ENCODE data around the gene KCND3. TPM values are rescaled to one million over a fixed set of nuclear protein-coding genes. Genes with fewer than 3 reads are reported as not detected.

The KCND3 gene
- total RNA-seq, 1 donor: under 0.01 TPM

GRCh38 chr1:111855260-111855659 is 134.2 kb downstream of the KCND3 start:
- DNase-seq (ENCODE audit: low read depth in 2 of 3, low spot score in 2 of 3): no peak

GRCh38 chr1:111852261-111852721 is 137.2 kb downstream of the KCND3 start:
- no peak for DNase-seq (ENCODE audit: low read depth in 2 of 3, low spot score in 2 of 3)

GRCh38 chr1:111851552-111851951 is 137.9 kb downstream of the KCND3 start:
- DNase-seq (ENCODE audit: low read depth in 2 of 3, low spot score in 2 of 3): no peak

- DNase-seq (ENCODE audit: low read depth in 2 of 3, low spot score in 2 of 3): no peak
These were observed 139.4 kb downstream of the KCND3 start for GRCh38 chr1:111850109-111850508.

- DNase-seq (ENCODE audit: low read depth in 2 of 3, low spot score in 2 of 3): no peak
These were observed 140.5 kb downstream of the KCND3 start for GRCh38 chr1:111848852-111849545.

- DNase-seq (ENCODE audit: low read depth in 2 of 3, low spot score in 2 of 3): no peak
These were observed 142.0 kb downstream of the KCND3 start for GRCh38 chr1:111847466-111847865.

GRCh38 chr1:111846842-111847241 is 142.6 kb downstream of the KCND3 start:
- DNase-seq (ENCODE audit: low read depth in 2 of 3, low spot score in 2 of 3): no peak

GRCh38 chr1:111843177-111843576 is 146.3 kb downstream of the KCND3 start:
- DNase-seq (ENCODE audit: low read depth in 2 of 3, low spot score in 2 of 3): no peak

- DNase-seq (ENCODE audit: low read depth in 2 of 3, low spot score in 2 of 3): no peak
These were observed 147.1 kb downstream of the KCND3 start for GRCh38 chr1:111842411-111842810.

- no peak for DNase-seq (ENCODE audit: low read depth in 2 of 3, low spot score in 2 of 3)
These were observed 147.7 kb downstream of the KCND3 start for GRCh38 chr1:111841746-111842145.

GRCh38 chr1:111841189-111841588 is 148.3 kb downstream of the KCND3 start:
- no peak for DNase-seq (ENCODE audit: low read depth in 2 of 3, low spot score in 2 of 3)

GRCh38 chr1:111837393-111837792 is 152.1 kb downstream of the KCND3 start:
- no peak for DNase-seq (ENCODE audit: low read depth in 2 of 3, low spot score in 2 of 3)

GRCh38 chr1:111836111-111836510 is 153.4 kb downstream of the KCND3 start:
- DNase-seq (ENCODE audit: low read depth in 2 of 3, low spot score in 2 of 3): no peak

GRCh38 chr1:111835514-111835913 is 154.0 kb downstream of the KCND3 start:
- DNase-seq (ENCODE audit: low read depth in 2 of 3, low spot score in 2 of 3): no peak

- no peak for DNase-seq (ENCODE audit: low read depth in 2 of 3, low spot score in 2 of 3)
These were observed 154.5 kb downstream of the KCND3 start for GRCh38 chr1:111834956-111835355.

- DNase-seq (ENCODE audit: low read depth in 2 of 3, low spot score in 2 of 3): peak in 1 of 3 donors; percentile 3
These were observed 156.1 kb downstream of the KCND3 start for GRCh38 chr1:111833334-111833733.

GRCh38 chr1:111832521-111833155 is 156.8 kb downstream of the KCND3 start:
- no peak for DNase-seq (ENCODE audit: low read depth in 2 of 3, low spot score in 2 of 3)

GRCh38 chr1:111831153-111831552 is 158.3 kb downstream of the KCND3 start:
- DNase-seq (ENCODE audit: low read depth in 2 of 3, low spot score in 2 of 3): no peak

- DNase-seq (ENCODE audit: low read depth in 2 of 3, low spot score in 2 of 3): no peak
These were observed 161.5 kb downstream of the KCND3 start for GRCh38 chr1:111827946-111828345.

- DNase-seq (ENCODE audit: low read depth in 2 of 3, low spot score in 2 of 3): no peak
These were observed 163.2 kb downstream of the KCND3 start for GRCh38 chr1:111826278-111826677.

GRCh38 chr1:111825217-111825616 is 164.3 kb downstream of the KCND3 start:
- no peak for DNase-seq (ENCODE audit: low read depth in 2 of 3, low spot score in 2 of 3)

- no peak for DNase-seq (ENCODE audit: low read depth in 2 of 3, low spot score in 2 of 3)
These were observed 167.3 kb downstream of the KCND3 start for GRCh38 chr1:111822138-111822537.

Measured in hematopoietic multipotent progenitor cell (in vitro differentiated cells).